HL-60/S4 treated with retinoic acid at 250 ng/mL for 4 days and 3 days (cell line): ENCODE measurements around the gene LMCD1.

ENCODE experiments used
- in situ Hi-C: fragments of 300-500 bp; cut with MboI; formaldehyde crosslinking; loops from 2 replicates; pipeline ENCODE4 v1.7.0; 2022; ENCODE audit warnings: low sequenced_read_pairs

LMCD1 gene

GRCh38 chr3:8503871-8504610, 2.4 kb downstream of the LMCD1 start:
- in situ Hi-C loops: no loop called here

DNA sequence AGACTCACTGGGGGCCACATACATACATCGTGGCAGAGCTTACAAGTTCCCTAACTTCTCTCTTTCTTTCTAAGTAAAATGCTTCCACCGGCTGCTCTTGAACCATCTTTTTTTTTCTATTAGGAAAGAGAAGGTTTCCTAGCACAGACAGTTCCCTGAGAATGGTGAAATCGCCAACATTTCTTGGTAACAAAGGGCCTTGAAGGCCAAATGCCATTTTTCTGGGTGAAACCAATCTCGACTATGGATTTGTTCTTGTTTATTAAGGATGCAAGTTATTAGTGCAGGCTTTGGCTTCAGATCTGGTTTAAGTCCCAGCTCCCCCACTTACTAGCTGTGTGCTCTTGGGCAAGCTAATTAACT, 3.0 kb downstream of the LMCD1 start:
- in situ Hi-C loops: no loop called here

GRCh38 chr3:8505621-8506020, 4.0 kb downstream of the LMCD1 start:
- in situ Hi-C loops: no loop called here

GRCh38 chr3:8506571-8507061, 5.0 kb downstream of the LMCD1 start:
- in situ Hi-C loops: no loop called here

DNA sequence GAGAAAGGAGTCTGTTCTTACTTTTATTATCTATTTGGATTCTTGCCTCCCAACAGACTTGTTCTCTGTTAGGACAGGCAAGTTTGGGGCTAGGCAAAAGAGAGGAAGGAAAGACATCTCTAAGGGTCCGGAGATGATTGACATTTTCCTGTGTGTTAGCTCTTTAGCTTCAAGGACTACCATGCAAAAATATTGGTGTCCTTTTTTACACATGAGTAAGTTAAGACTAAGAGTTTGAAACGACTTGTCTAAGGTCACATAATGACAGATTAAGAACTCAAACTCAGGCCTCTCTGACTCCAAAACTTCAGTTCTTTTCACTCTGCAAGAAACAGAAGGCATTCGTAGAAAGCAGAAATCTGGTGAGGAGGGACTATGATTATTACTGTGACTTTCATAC, 5.9 kb downstream of the LMCD1 start:
- in situ Hi-C loops: no loop called here

DNA sequence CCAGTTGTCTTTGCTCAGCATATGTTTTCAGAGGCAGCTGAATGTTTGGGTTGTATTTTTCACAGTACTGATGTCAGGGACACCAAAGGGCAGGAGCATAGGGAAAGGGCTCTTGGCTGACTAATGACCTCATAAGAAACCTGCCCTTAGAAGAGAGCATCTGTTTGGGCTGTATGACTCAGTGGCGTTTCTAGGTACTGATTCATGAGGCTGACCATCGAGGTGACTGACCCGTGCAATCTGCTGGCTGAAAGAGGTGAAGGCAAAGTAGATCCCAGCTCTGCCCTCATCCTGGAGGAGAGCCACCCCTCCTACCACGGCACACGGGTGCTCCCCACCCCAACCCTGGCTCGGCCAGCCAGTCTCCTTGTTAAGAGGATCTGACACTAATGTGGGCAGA, 8.3 kb downstream of the LMCD1 start:
- in situ Hi-C loops: no loop called here

DNA sequence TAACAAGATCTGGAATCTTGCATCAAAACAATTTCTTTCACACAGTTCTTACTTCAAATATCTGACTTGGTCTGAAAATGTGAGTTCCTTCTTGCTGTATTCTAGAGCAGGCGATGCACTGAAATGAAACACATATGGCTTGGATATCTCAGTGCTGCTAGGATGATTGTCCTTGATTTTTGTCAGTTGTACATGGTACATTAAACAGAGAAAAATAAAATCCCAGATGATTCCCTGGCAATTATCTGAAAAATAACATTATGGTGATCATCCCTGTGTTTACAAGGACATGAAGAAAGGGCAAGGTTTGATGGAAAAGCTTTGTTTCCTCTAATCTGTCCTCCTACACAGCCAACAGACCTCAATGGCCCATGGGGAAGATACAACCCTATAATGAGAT, 10.6 kb downstream of the LMCD1 start:
- in situ Hi-C loops: no loop called here

DNA sequence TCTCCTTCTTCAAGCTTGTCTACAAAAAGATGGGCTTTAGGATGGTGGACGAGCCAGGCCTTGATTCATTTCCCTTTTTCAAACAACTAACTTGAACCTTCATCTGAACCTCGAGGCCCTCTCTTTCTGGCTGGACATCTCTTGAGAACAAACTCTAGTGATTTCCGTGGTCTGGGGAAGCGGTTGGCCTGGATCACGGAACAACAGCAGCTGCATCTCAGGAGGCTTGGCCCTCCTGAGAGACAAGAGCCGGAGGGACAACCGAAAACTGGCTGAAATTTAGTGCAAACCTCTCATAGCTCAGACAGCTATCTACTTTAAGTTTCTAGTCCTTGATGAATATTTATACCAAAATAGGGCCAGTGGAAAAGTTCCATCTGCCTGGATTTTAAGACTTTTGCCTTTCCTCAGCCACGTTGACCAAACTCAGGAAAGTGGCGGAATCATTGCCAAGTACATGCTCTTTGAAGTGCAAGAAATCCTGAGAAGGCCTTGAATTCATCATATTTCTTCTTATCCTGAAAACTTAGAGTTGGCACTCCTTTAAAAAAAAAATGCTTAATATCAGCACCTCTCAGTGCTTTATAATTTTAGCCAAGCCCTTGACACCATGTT, 14.5 kb downstream of the LMCD1 start:
- in situ Hi-C loops: no loop called here

DNA sequence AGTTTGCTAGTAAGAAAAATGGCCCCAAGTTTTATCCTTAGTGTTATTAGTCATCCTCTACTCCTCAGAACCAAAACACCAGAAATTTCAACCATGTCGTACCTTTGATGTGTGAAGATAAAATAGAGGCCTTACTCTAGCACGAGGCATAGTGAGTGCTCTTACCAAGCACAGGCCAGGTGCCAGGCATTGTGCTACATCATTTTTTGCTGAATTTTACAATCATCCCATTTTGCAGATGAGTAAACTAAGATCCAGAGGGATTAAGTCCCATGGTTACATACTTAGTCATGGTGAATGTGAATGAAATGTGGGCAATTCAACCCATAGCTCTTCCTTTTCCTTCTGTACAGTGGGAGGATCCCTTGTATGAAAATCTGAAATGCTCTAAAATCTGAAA, 15.2 kb downstream of the LMCD1 start:
- in situ Hi-C loops: no loop called here

DNA sequence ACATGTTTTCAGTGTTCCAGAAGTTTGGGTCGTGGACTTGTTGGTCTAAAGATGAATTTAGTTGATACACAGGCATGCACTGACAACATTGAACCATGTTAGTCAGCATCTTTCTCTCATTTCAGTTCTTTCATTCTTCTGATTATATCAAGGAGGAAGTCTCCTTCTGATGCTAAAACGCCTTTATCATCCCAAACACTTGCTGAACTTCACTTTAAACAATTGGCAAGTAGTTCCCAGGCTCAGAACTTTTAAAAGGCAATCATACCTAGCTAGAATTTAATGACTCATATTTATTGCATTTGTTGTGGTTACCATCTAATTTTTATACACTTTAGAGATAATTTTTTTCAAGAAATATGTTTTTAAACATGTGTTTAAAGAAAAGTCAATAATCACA, 15.9 kb downstream of the LMCD1 start:
- in situ Hi-C loops: no loop called here

GRCh38 chr3:8518138-8518537, 16.5 kb downstream of the LMCD1 start:
- in situ Hi-C loops: no loop called here

GRCh38 chr3:8519156-8519555, 17.5 kb downstream of the LMCD1 start:
- in situ Hi-C loops: no loop called here

DNA sequence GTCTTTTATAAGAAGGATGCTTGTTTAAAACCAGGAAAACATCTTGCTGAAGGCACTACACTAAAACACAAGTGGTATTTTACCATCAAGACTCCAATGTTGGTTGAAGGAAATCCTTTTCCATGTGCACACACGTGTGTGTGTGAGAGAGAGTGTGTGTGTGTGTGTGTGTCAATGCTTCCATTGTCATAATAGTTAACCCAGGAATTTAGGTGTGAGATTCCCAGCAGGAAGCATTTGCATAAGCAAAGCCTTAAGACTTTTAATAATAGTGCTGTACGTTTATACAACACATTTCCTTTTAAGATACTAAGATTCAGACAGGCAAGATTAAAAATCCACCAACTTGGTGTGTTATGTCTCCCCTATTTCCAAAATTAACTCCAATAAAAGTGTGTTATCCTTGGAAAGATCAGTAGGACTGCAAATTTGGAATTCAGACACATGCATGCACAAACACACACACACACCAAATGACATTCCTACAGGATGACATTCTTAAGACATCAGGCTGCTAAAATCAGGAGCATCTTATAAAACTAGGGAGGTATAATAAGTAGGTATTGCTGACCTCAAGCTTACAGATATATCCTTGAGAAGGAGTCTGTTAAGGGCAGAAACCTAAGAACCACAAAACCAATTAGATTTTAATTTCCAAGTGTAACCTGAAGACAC, 18.3 kb downstream of the LMCD1 start:
- in situ Hi-C loops: no loop called here

GRCh38 chr3:8520816-8521403, 19.3 kb downstream of the LMCD1 start:
- in situ Hi-C loops: no loop called here

DNA sequence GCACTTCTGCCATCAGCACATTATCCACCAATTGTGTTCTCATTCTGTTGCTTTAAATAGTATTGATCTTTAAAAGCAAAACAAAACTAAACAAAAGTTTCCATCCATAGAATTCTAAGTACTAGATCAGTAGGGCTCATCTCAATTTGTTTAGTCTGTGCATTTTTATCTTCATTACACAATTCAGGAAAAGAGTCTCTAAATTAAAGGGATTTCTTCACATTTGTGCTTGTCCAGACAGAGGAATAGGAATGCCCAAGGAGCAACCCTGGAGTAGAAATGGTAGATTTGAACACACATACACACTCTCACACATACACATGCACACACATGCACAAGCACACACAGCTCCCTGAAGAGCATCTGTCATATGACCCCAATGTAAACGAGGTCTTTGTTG, 21.4 kb downstream of the LMCD1 start:
- in situ Hi-C loops: no loop called here

DNA sequence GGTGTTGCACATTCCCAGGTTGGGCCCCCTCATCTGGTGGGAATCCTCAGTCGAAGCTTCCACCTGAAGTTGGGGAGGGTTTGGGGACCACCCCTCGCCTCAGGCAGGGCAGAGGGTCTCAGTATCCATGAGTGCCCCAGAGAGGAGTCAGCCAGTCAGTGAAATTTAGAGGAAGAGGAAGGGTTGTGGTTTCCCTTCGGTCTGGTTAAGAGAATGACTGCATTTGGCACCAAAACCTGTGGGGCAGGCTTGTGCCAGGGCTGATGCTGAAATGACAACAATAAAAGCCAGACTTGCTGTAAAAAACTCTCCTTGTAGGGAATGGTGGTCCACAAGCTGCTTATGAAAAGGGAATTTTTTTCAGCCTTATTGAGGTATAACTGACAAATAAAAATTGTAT, 22.6 kb downstream of the LMCD1 start:
- in situ Hi-C loops: no loop called here

GRCh38 chr3:8524656-8525399, 23.2 kb downstream of the LMCD1 start:
- in situ Hi-C loops: no loop called here

- in situ Hi-C loops: no loop called here
These were observed 24.3 kb downstream of the LMCD1 start for GRCh38 chr3:8525893-8526292.

DNA sequence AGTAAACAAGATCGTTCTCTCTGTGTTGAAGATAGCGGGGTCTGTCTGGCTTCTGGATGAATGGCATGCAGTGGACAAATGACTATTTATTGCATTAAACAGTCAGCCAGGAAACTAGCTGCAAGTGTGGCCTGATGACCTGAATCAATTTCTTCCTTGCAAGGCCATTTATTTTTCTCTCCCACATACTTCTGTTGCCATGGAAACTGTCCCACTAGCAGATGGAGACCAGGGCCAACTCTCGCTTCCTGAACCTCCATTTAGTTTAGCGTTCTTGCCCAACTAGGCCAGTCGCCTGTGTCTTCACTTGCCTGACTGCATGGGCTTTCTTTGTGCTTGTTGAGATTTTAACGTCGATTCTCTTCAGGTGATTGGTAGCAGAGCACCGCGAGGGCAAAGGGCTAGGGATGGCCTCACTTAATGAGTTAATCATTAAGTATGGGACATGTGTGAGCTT, 27.6 kb downstream of the LMCD1 start:
- in situ Hi-C loops: no loop called here

GRCh38 chr3:8529738-8530525, 28.3 kb downstream of the LMCD1 start:
- in situ Hi-C loops: no loop called here
